ENCODE data around the gene DOCK9.

DOCK9 gene

GRCh38 chr13:98783856-98784478 is 193.9 kb downstream of the DOCK9 start:
- Histone ChIP-seq H4K20me1 (ENCODE audit: insufficient read depth, low read length) (no peaks in the 10 kb centered on the region), H3K9me2 (replicated peaks; ENCODE audit: insufficient read depth, low read length) (no peaks in the 10 kb centered on the region), H2AFZ (ENCODE audit: low read length) (no peak overlapping the region), H3K36me3 (replicated peaks; ENCODE audit: insufficient read depth, low read length) (no peaks in the 10 kb centered on the region), H3F3A (ENCODE audit: insufficient read depth, low read length) (no peaks in the 10 kb centered on the region), H3K9ac (ENCODE audit: low read length) (no peak overlapping the region), H3K4me2 (ENCODE audit: low read depth, low read length) (no peak overlapping the region), H3K27me3 (replicated peaks; ENCODE audit: insufficient read depth, low read length) (no peaks in the 10 kb centered on the region), H3K4me1 (ENCODE audit: low read length) (no peaks in the 10 kb centered on the region), H3K27ac (ENCODE audit: low read length) (no peak overlapping the region), H3K9me3 (replicated peaks; ENCODE audit: insufficient read depth, low read length) (no peaks in the 10 kb centered on the region), H3K79me2 (ENCODE audit: low read length) (no peaks in the 10 kb centered on the region), H3K4me3 (ENCODE audit: low read length) (no peak overlapping the region)
- TF ChIP-seq CTCF (IDR thresholded peaks at IDR 0.05; ENCODE audit: low read length) = no peak
- no peak for TF ChIP-seq EZH2phosphoT487 (IDR thresholded peaks at IDR 0.05; ENCODE audit: low read length)
- no peak for TF ChIP-seq EZH2 (optimal IDR thresholded peaks at IDR 0.05; ENCODE audit: low read depth, low read length)
- DNase-seq = no peak

- H3K36me3 ChIP-seq (replicated peaks; ENCODE audit: insufficient read depth, low read length) = no peaks in the 10 kb centered on the region
- no peaks in the 10 kb centered on the region for H3K9me2 ChIP-seq (replicated peaks; ENCODE audit: insufficient read depth, low read length)
- H3K79me2 ChIP-seq (ENCODE audit: low read length) = no peaks in the 10 kb centered on the region
- no peaks in the 10 kb centered on the region for H3K9me3 ChIP-seq (replicated peaks; ENCODE audit: insufficient read depth, low read length)
- H3K27me3 ChIP-seq (replicated peaks; ENCODE audit: insufficient read depth, low read length) = no peaks in the 10 kb centered on the region
- no peak overlapping the region for H2AFZ ChIP-seq (ENCODE audit: low read length)
- no peak overlapping the region for H3K4me3 ChIP-seq (ENCODE audit: low read length)
- H3K4me1 ChIP-seq (ENCODE audit: low read length) = no peaks in the 10 kb centered on the region
- no peak overlapping the region for H3K27ac ChIP-seq (ENCODE audit: low read length)
- no peak for DNase-seq
- H4K20me1 ChIP-seq (ENCODE audit: insufficient read depth, low read length) = no peaks in the 10 kb centered on the region
- H3K4me2 ChIP-seq (ENCODE audit: low read depth, low read length) = no peak overlapping the region
- no peak for TF ChIP-seq CTCF (IDR thresholded peaks at IDR 0.05; ENCODE audit: low read length)
- TF ChIP-seq EZH2 (optimal IDR thresholded peaks at IDR 0.05; ENCODE audit: low read depth, low read length) = no peak
- TF ChIP-seq EZH2phosphoT487 (IDR thresholded peaks at IDR 0.05; ENCODE audit: low read length) = no peak
- no peak overlapping the region for H3K9ac ChIP-seq (ENCODE audit: low read length)
- no peaks in the 10 kb centered on the region for H3F3A ChIP-seq (ENCODE audit: insufficient read depth, low read length)
These were observed 195.2 kb downstream of the DOCK9 start for GRCh38 chr13:98782654-98783053.

- H3K79me2 ChIP-seq (ENCODE audit: low read length) = no peaks in the 10 kb centered on the region
- no peaks in the 10 kb centered on the region for H3K4me1 ChIP-seq (ENCODE audit: low read length)
- no peaks in the 10 kb centered on the region for H3K9me2 ChIP-seq (replicated peaks; ENCODE audit: insufficient read depth, low read length)
- TF ChIP-seq CTCF (IDR thresholded peaks at IDR 0.05; ENCODE audit: low read length) (no peak), EZH2 (optimal IDR thresholded peaks at IDR 0.05; ENCODE audit: low read depth, low read length) (no peak), EZH2phosphoT487 (IDR thresholded peaks at IDR 0.05; ENCODE audit: low read length) (no peak)
- no peak for DNase-seq
- H3K27me3 ChIP-seq (replicated peaks; ENCODE audit: insufficient read depth, low read length) = no peaks in the 10 kb centered on the region
- no peaks in the 10 kb centered on the region for H4K20me1 ChIP-seq (ENCODE audit: insufficient read depth, low read length)
- H3K4me3 ChIP-seq (ENCODE audit: low read length) = no peak overlapping the region
- H3K9me3 ChIP-seq (replicated peaks; ENCODE audit: insufficient read depth, low read length) = no peaks in the 10 kb centered on the region
- no peak overlapping the region for H3K27ac ChIP-seq (ENCODE audit: low read length)
- H2AFZ ChIP-seq (ENCODE audit: low read length) = no peak overlapping the region
- no peak overlapping the region for H3K4me2 ChIP-seq (ENCODE audit: low read depth, low read length)
- H3K36me3 ChIP-seq (replicated peaks; ENCODE audit: insufficient read depth, low read length) = no peaks in the 10 kb centered on the region
- no peaks in the 10 kb centered on the region for H3F3A ChIP-seq (ENCODE audit: insufficient read depth, low read length)
- H3K9ac ChIP-seq (ENCODE audit: low read length) = no peak overlapping the region
These were observed 196.0 kb downstream of the DOCK9 start for GRCh38 chr13:98781905-98782304.
